ENCODE results near the gene LMNTD1.
"Not testable (repeated sequence)": the region's sequence is repeated elsewhere in the genome, so short reads cannot be mapped to it uniquely, and the experiment has no call there.

- not testable (repeated sequence) for TF ChIP-seq CTCF (IDR thresholded peaks at IDR 0.05; ENCODE audit: low read length); EZH2 (IDR thresholded peaks at IDR 0.05; ENCODE audit: borderline replicate concordance, low read length)
Observed at GRCh38 chr12:25488956-25489870, 63.9 kb downstream of the LMNTD1 start.

All from OCI-LY1 (cell line).